KMS-11 (cell line): Measurements from ENCODE around the gene CNOT8.

Source experiments
- H2AFZ ChIP-seq: fragments of 200-600 bp; sonication (generic); 2 replicates; pipeline ENCODE4 v1.6.1; 2016; ENCODE audit warnings: antibody characterized with exemption, mixed run types, low read depth
- H3K27ac ChIP-seq: fragments of 200-600 bp; sonication (generic); 2 replicates; pipeline ENCODE4 v1.6.1; 2016; ENCODE audit warnings: mild to moderate bottlenecking, mixed run types
- H3K27me3 ChIP-seq: fragments of 200-600 bp; sonication (generic); 2 replicates; pipeline ENCODE4 v1.6.1; 2017; ENCODE audit warnings: mild to moderate bottlenecking, low read depth, mixed run types, moderate library complexity; ENCODE audit not compliant: insufficient read depth
- H3K36me3 ChIP-seq: fragments of 200-600 bp; sonication (generic); 2 replicates; pipeline ENCODE4 v1.6.1; 2017; ENCODE audit warnings: mild to moderate bottlenecking, mixed run types; ENCODE audit not compliant: insufficient read depth
- H3K4me1 ChIP-seq: fragments of 200-600 bp; sonication (generic); 2 replicates; pipeline ENCODE4 v1.6.1; 2016; ENCODE audit warnings: mild to moderate bottlenecking, low read depth, mixed run types; ENCODE audit not compliant: poor library complexity, severe bottlenecking
- H3K4me2 ChIP-seq: fragments of 200-600 bp; sonication (generic); 2 replicates; pipeline ENCODE4 v1.7.0; 2016; ENCODE audit warnings: mild to moderate bottlenecking, mixed run types
- H3K4me3 ChIP-seq: fragments of 200-600 bp; sonication (generic); IDR thresholded peaks from 2 replicates; pipeline ENCODE4 v1.6.1; 2017; ENCODE audit warnings: low read depth, low read length, mixed read lengths; ENCODE audit not compliant: insufficient read depth
- H3K79me2 ChIP-seq: fragments of 200-600 bp; sonication (generic); 2 replicates; pipeline ENCODE4 v1.6.1; 2016; ENCODE audit warnings: low read depth, mixed run types; ENCODE audit not compliant: insufficient read depth
- H3K9ac ChIP-seq: fragments of 200-600 bp; sonication (generic); 2 replicates; pipeline ENCODE4 v1.6.1; 2016; ENCODE audit warnings: mild to moderate bottlenecking, mixed run types
- H4K20me1 ChIP-seq: fragments of 200-600 bp; sonication (generic); 2 replicates; pipeline ENCODE4 v1.6.1; 2016; ENCODE audit warnings: mild to moderate bottlenecking, mixed run types; ENCODE audit not compliant: insufficient read depth
- TF ChIP-seq, protein P1 (sequence below): fragments of 200-600 bp; sonication (generic); conservative IDR thresholded peaks from 2 replicates; pipeline ENCODE4 v1.6.1; 2017; ENCODE audit warnings: low read depth, mild to moderate bottlenecking, antibody characterized with exemption, low read length, moderate library complexity, mixed read lengths

The CNOT8 gene

DNA sequence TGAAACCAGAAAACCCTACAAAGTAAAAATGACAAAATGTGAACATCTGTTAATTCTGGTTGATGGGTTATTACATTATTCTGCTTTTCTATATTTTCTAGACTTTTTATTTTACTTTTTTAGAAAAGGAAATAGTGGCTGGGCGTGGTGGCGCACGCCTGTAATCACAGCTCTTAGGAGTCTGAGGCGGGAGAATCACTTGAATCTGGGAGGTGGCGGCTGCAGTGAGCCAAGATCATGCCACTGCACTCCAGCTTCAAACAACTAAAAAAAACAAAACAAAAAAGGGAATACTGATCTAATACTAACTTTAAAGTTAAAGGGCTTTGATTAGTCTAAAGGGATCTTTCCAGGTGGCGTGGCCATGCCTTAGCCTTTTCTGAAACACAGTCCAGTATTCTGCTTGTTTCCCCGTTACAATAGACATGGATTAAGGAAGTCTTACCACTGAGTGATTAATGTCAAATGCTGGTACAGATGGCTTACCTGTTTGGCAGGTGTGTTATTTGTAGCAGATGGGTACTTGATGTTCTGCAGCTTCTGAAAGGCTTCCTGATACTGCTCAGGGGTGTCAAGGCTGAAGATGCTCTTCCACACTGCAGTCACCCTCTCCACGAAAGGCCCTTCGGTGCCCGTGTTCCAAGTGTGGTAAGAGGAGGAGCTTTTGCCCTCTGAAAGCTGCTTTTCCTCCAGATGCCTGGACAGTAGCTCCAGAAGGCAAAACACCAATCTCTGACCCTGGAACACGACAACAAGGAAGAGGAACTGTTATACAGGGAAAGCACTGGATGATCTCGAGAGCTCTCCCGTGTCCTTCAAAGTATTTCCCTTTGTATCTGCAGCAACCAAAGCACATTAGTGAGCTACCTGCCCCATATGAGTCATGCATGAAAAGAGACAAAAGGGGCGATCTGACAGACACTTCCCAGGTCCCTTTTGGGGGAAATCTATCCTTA lies 37.5 kb downstream of the CNOT8 start:
- no peaks in the 10 kb centered on the region; the same call in 1 of the 2 replicates for H3K36me3 ChIP-seq
- H3K4me3 ChIP-seq = no peak overlapping the region
- TF ChIP-seq, protein P1, sequence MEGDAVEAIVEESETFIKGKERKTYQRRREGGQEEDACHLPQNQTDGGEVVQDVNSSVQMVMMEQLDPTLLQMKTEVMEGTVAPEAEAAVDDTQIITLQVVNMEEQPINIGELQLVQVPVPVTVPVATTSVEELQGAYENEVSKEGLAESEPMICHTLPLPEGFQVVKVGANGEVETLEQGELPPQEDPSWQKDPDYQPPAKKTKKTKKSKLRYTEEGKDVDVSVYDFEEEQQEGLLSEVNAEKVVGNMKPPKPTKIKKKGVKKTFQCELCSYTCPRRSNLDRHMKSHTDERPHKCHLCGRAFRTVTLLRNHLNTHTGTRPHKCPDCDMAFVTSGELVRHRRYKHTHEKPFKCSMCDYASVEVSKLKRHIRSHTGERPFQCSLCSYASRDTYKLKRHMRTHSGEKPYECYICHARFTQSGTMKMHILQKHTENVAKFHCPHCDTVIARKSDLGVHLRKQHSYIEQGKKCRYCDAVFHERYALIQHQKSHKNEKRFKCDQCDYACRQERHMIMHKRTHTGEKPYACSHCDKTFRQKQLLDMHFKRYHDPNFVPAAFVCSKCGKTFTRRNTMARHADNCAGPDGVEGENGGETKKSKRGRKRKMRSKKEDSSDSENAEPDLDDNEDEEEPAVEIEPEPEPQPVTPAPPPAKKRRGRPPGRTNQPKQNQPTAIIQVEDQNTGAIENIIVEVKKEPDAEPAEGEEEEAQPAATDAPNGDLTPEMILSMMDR = no peak

GRCh38 chr5:154896562-154897165 lies 38.2 kb downstream of the CNOT8 start:
- no peaks in the 10 kb centered on the region for H3K79me2 ChIP-seq
- H3K36me3 ChIP-seq = no peaks in the 10 kb centered on the region; the same call in 1 of the 2 replicates
- TF ChIP-seq, protein P1 = no peak
- no peaks in the 10 kb centered on the region for H3K27me3 ChIP-seq
- H3K4me3 ChIP-seq = no peak overlapping the region
- no peaks in the 10 kb centered on the region for H3K4me1 ChIP-seq
- H3K9ac ChIP-seq = no peak overlapping the region
- no peak overlapping the region for H3K27ac ChIP-seq
- H2AFZ ChIP-seq = no peak overlapping the region
- no peaks in the 10 kb centered on the region for H4K20me1 ChIP-seq
- H3K4me2 ChIP-seq = no peak overlapping the region

More for the DNA sequence above, 37.5 kb downstream of the CNOT8 start:
- H3K27me3 ChIP-seq = no peaks in the 10 kb centered on the region
- H3K27ac ChIP-seq = no peak overlapping the region
- no peaks in the 10 kb centered on the region for H3K4me1 ChIP-seq
- H3K9ac ChIP-seq = no peak overlapping the region
- H3K4me2 ChIP-seq = no peak overlapping the region
- no peak overlapping the region for H2AFZ ChIP-seq
- no peaks in the 10 kb centered on the region for H4K20me1 ChIP-seq
- no peaks in the 10 kb centered on the region for H3K79me2 ChIP-seq

DNA sequence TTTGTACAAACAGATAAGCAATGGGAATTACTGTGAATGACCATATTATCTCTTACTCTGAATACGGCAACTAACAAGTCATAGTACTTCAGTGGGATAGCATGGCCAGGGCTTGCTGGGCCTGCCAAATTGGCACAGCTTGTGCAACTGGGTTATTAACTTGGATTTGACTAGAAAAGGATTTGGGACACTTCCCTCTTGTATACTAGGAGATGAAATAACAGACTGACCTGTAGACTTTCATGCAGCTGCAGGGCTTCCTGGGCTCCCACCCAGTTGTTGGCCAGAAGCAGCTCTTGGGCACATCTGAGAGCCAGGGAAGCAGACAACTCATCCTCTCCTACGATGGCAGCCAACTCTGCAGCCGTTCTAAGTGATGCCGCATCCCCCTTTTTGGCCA lies 39.8 kb downstream of the CNOT8 start:
- H3K36me3 ChIP-seq = no peaks in the 10 kb centered on the region
- no peak overlapping the region for H3K4me3 ChIP-seq

DNA sequence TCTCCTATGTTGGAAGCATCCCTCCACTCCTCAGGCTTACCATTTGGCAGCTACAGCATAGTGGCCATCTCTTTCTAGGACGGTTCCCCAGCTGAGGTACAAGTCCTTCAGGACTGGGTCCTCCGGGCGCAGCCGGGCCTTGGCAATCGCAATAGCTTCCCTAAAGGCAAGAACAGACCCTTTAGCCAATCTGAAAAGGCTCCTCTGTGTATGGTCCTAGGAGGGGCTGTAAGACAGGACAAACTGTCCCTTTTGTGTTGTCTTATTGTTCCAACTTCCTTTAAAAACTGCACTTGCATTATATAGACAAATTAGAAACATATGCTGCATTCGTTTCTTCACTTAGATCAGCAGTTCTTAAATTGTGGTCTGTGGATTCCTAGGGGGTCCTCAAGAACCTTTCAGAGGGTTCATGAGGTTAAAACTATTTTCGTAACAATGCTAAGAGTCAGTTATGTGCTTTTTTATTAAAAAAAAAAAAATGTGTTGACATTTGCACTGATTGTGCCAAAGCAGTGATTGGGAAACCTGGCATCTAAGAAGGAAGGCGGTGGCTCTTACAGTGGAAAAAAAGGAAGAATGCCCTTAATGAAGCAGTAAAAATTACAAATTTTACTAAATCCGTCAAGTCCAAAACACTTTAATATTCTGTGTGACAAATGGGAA lies 40.9 kb downstream of the CNOT8 start:
- no peak overlapping the region for H3K27ac ChIP-seq
- no peaks in the 10 kb centered on the region for H3K27me3 ChIP-seq
- H3K4me3 ChIP-seq = no peak overlapping the region
- no peak overlapping the region for H3K4me2 ChIP-seq
- H2AFZ ChIP-seq = no peak overlapping the region
- H3K36me3 ChIP-seq = no peaks in the 10 kb centered on the region
- no peaks in the 10 kb centered on the region for H3K4me1 ChIP-seq
- no peak overlapping the region for H3K9ac ChIP-seq
- TF ChIP-seq, protein P1 = no peak
- H4K20me1 ChIP-seq = no peaks in the 10 kb centered on the region
- no peaks in the 10 kb centered on the region for H3K79me2 ChIP-seq

More for the DNA sequence above, 39.8 kb downstream of the CNOT8 start:
- Histone ChIP-seq H3K9ac (no peak overlapping the region), H4K20me1 (no peaks in the 10 kb centered on the region), H3K27me3 (no peaks in the 10 kb centered on the region), H2AFZ (no peak overlapping the region), H3K4me2 (no peak overlapping the region), H3K27ac (no peak overlapping the region), H3K79me2 (no peaks in the 10 kb centered on the region), H3K4me1 (no peaks in the 10 kb centered on the region)
- TF ChIP-seq, protein P1 = no peak
